GM04504 (cell line): ENCODE data around the gene CCDC137.

Experiments
- DNase-seq: peaks from one replicate; pipeline ENCODE4 v3.0.0-alpha.2; 2012; ENCODE audit warnings: low read depth

The CCDC137 gene

GRCh38 chr17:81715872-81716673 lies 49.5 kb downstream of the CCDC137 start:
- no peak for DNase-seq

- DNase-seq = no peak
Observed at GRCh38 chr17:81716674-81716996, 50.1 kb downstream of the CCDC137 start.

- no peak for DNase-seq
Observed at GRCh38 chr17:81717049-81717765, 50.7 kb downstream of the CCDC137 start.

- DNase-seq = no peak
Observed at GRCh38 chr17:81717766-81718089, 51.2 kb downstream of the CCDC137 start.

GRCh38 chr17:81719410-81720266 lies 53.1 kb downstream of the CCDC137 start:
- no peak for DNase-seq

- no peak for DNase-seq
Observed at GRCh38 chr17:81720267-81721071, 53.9 kb downstream of the CCDC137 start.

- no peak for DNase-seq
Observed at GRCh38 chr17:81722184-81723120, 55.9 kb downstream of the CCDC137 start.
